ENCODE measurements around the gene ODAM.

Gene ODAM

DNA sequence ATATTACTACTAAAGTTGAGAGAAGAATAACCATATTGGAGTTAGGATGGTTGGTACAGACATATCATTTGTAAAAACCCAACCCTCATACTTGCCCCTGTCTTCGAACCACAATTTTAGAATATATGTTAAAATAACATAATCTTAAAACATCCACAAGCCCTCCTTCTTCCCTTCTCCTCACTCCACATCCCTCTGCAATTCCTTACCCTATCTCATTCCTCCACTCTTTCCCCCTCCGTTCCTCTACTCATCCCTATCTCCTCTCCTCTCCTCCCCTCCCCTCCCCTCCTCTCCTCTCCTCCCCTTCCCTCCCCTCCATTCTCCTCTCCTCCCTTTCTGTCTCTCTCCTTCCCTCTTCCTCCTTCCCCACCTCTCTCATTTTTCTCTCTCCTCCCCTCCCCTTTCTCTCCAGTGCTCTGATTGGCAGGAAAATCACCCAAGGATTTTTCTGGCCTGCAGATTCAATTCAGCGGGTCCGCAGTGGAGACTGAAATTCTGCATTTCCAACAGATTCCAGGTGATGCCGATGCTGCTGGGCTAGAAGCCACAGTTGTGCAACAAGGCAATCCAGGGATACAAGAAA lies 17.4 kb upstream of the ODAM start:
- TF ChIP-seq, protein P1, sequence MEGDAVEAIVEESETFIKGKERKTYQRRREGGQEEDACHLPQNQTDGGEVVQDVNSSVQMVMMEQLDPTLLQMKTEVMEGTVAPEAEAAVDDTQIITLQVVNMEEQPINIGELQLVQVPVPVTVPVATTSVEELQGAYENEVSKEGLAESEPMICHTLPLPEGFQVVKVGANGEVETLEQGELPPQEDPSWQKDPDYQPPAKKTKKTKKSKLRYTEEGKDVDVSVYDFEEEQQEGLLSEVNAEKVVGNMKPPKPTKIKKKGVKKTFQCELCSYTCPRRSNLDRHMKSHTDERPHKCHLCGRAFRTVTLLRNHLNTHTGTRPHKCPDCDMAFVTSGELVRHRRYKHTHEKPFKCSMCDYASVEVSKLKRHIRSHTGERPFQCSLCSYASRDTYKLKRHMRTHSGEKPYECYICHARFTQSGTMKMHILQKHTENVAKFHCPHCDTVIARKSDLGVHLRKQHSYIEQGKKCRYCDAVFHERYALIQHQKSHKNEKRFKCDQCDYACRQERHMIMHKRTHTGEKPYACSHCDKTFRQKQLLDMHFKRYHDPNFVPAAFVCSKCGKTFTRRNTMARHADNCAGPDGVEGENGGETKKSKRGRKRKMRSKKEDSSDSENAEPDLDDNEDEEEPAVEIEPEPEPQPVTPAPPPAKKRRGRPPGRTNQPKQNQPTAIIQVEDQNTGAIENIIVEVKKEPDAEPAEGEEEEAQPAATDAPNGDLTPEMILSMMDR (IDR thresholded peaks at IDR 0.05; ENCODE audit: insufficient read depth, low read depth, low read length, missing control alignments): no peak
- DNase-seq (ENCODE audit: low read depth): no peak
- no peak overlapping the region for H3K4me3 ChIP-seq (ENCODE audit: low read depth, low read length)

DNA sequence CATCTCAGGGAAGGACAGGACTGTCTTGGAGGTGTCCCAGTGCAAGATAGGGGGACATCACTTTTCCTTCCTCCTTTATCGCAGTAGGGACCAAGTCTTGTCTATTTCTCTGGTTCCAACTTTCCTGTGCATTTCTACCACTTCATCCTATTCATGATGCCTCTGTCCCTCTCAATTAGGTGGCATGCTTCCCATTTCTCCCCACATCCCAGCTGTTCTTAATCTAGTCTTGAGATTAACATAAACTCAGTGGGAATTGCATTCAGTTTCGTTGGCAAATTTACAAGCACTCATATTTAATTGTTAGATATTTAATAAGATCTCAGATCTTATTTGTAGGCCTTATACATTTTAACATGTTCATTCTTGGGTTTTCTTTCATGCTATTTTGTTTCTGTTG lies 15.7 kb upstream of the ODAM start:
- H3K4me3 ChIP-seq (ENCODE audit: low read depth, low read length): no peak overlapping the region
- DNase-seq (ENCODE audit: low read depth): no peak
- TF ChIP-seq, protein P1 (IDR thresholded peaks at IDR 0.05; ENCODE audit: insufficient read depth, low read depth, low read length, missing control alignments): no peak

GRCh38 chr4:70181864-70182263 lies 13.7 kb upstream of the ODAM start:
- no peak for DNase-seq (ENCODE audit: low read depth)

GRCh38 chr4:70182517-70183167 lies 12.9 kb upstream of the ODAM start:
- DNase-seq (ENCODE audit: low read depth): no peak
- TF ChIP-seq, protein P1 (IDR thresholded peaks at IDR 0.05; ENCODE audit: insufficient read depth, low read depth, low read length, missing control alignments): no peak
- H3K4me3 ChIP-seq (ENCODE audit: low read depth, low read length): no peak overlapping the region

More at GRCh38 chr4:70181864-70182263, 13.7 kb upstream of the ODAM start:
- no peak overlapping the region for H3K4me3 ChIP-seq (ENCODE audit: low read depth, low read length)
- TF ChIP-seq, protein P1 (IDR thresholded peaks at IDR 0.05; ENCODE audit: insufficient read depth, low read depth, low read length, missing control alignments): no peak

- peak; percentile 71 for DNase-seq (ENCODE audit: low read depth)
- no peak overlapping the region for H3K4me3 ChIP-seq (ENCODE audit: low read depth, low read length)
- TF ChIP-seq, protein P1 (IDR thresholded peaks at IDR 0.05; ENCODE audit: insufficient read depth, low read depth, low read length, missing control alignments): peak; percentile 71
These were observed 12.2 kb upstream of the ODAM start for GRCh38 chr4:70183168-70183939.

- no peak for DNase-seq (ENCODE audit: low read depth)
- TF ChIP-seq, protein P1 (IDR thresholded peaks at IDR 0.05; ENCODE audit: insufficient read depth, low read depth, low read length, missing control alignments): no peak
- H3K4me3 ChIP-seq (ENCODE audit: low read depth, low read length): no peak overlapping the region
These were observed 11.6 kb upstream of the ODAM start for GRCh38 chr4:70183940-70184246.

Measured in GM12865 (cell line).